Measurements from ENCODE around the gene VGLL3.

Gene VGLL3

GRCh38 chr3:86965166-86965565, 25.8 kb downstream of the VGLL3 start:
- Histone ChIP-seq H3K9me3 (ENCODE audit: insufficient read depth, low read depth, low read length) (no peaks in the 10 kb centered on the region), H3K9ac (ENCODE audit: low read depth, low read length, poor library complexity, severe bottlenecking) (no peak overlapping the region), H3K79me2 (ENCODE audit: insufficient read depth, low read length) (no peaks in the 10 kb centered on the region), H2AFZ (ENCODE audit: low read length) (no peak overlapping the region), H3K4me3 (ENCODE audit: low read length, poor library complexity, severe bottlenecking) (no peak overlapping the region), H3K27me3 (ENCODE audit: insufficient read depth, low read length, poor library complexity, severe bottlenecking) (no peaks in the 10 kb centered on the region), H3K9me2 (replicated peaks; ENCODE audit: low read depth, low read length) (no peaks in the 10 kb centered on the region), H3K36me3 (ENCODE audit: insufficient read depth, low read length) (no peaks in the 10 kb centered on the region), H3F3A (ENCODE audit: low read depth) (no peaks in the 10 kb centered on the region), H3K4me2 (ENCODE audit: low read depth, low read length, poor library complexity, severe bottlenecking) (no peak overlapping the region), H4K20me1 (ENCODE audit: insufficient read depth, low read length, poor library complexity, severe bottlenecking) (no peaks in the 10 kb centered on the region), H3K4me1 (ENCODE audit: insufficient read depth, low read length, poor library complexity, severe bottlenecking) (no peaks in the 10 kb centered on the region)
- no peak for TF ChIP-seq CTCF (conservative IDR thresholded peaks at IDR 0.05; ENCODE audit: low read length)
- TF ChIP-seq EZH2phosphoT487 (IDR thresholded peaks at IDR 0.05; ENCODE audit: borderline replicate concordance), result no peak

- Histone ChIP-seq H3K36me3 (ENCODE audit: insufficient read depth, low read length) (no peaks in the 10 kb centered on the region), H3K27me3 (ENCODE audit: insufficient read depth, low read length, poor library complexity, severe bottlenecking) (no peaks in the 10 kb centered on the region), H3K9ac (ENCODE audit: low read depth, low read length, poor library complexity, severe bottlenecking) (no peak overlapping the region), H3F3A (ENCODE audit: low read depth) (no peaks in the 10 kb centered on the region), H3K79me2 (ENCODE audit: insufficient read depth, low read length) (no peaks in the 10 kb centered on the region), H4K20me1 (ENCODE audit: insufficient read depth, low read length, poor library complexity, severe bottlenecking) (no peaks in the 10 kb centered on the region), H3K4me2 (ENCODE audit: low read depth, low read length, poor library complexity, severe bottlenecking) (no peak overlapping the region), H3K4me1 (ENCODE audit: insufficient read depth, low read length, poor library complexity, severe bottlenecking) (no peaks in the 10 kb centered on the region), H3K9me2 (replicated peaks; ENCODE audit: low read depth, low read length) (no peaks in the 10 kb centered on the region), H3K4me3 (ENCODE audit: low read length, poor library complexity, severe bottlenecking) (no peak overlapping the region), H2AFZ (ENCODE audit: low read length) (no peak overlapping the region), H3K9me3 (ENCODE audit: insufficient read depth, low read depth, low read length) (no peaks in the 10 kb centered on the region)
- TF ChIP-seq CTCF (conservative IDR thresholded peaks at IDR 0.05; ENCODE audit: low read length), result no peak
- TF ChIP-seq EZH2phosphoT487 (IDR thresholded peaks at IDR 0.05; ENCODE audit: borderline replicate concordance), result no peak
These were observed 27.3 kb downstream of the VGLL3 start for GRCh38 chr3:86963611-86964010.

- Histone ChIP-seq H2AFZ (ENCODE audit: low read length) (no peak overlapping the region), H3K9me2 (replicated peaks; ENCODE audit: low read depth, low read length) (no peaks in the 10 kb centered on the region), H3K79me2 (ENCODE audit: insufficient read depth, low read length) (no peaks in the 10 kb centered on the region), H3K4me3 (ENCODE audit: low read length, poor library complexity, severe bottlenecking) (no peak overlapping the region), H3K9ac (ENCODE audit: low read depth, low read length, poor library complexity, severe bottlenecking) (no peak overlapping the region), H4K20me1 (ENCODE audit: insufficient read depth, low read length, poor library complexity, severe bottlenecking) (no peaks in the 10 kb centered on the region), H3K9me3 (ENCODE audit: insufficient read depth, low read depth, low read length) (no peaks in the 10 kb centered on the region), H3K27me3 (ENCODE audit: insufficient read depth, low read length, poor library complexity, severe bottlenecking) (no peaks in the 10 kb centered on the region), H3K4me1 (ENCODE audit: insufficient read depth, low read length, poor library complexity, severe bottlenecking) (no peaks in the 10 kb centered on the region), H3K4me2 (ENCODE audit: low read depth, low read length, poor library complexity, severe bottlenecking) (no peak overlapping the region), H3K36me3 (ENCODE audit: insufficient read depth, low read length) (no peaks in the 10 kb centered on the region), H3F3A (ENCODE audit: low read depth) (no peaks in the 10 kb centered on the region)
- no peak for TF ChIP-seq CTCF (conservative IDR thresholded peaks at IDR 0.05; ENCODE audit: low read length)
- no peak for TF ChIP-seq EZH2phosphoT487 (IDR thresholded peaks at IDR 0.05; ENCODE audit: borderline replicate concordance)
These were observed 29.7 kb downstream of the VGLL3 start for GRCh38 chr3:86961297-86961696.

Data from Loucy (cell line).